ENCODE measurements around the gene TTC17.

GRCh38 chr11:43515090-43515489 is 156.4 kb downstream of the TTC17 start:
- TF ChIP-seq POLR2A (IDR thresholded peaks at IDR 0.05; ENCODE audit: low read depth, low read length) (no peak), MAFK (IDR thresholded peaks at IDR 0.05; ENCODE audit: low read depth, low read length) (no peak), CTCF (conservative IDR thresholded peaks at IDR 0.05; ENCODE audit: low read depth, low read length) (0 out of 2 replicates have a peak, but pooled peaks have one; percentile 10), FOS (IDR thresholded peaks at IDR 0.05; ENCODE audit: low read depth, low read length) (no peak), CEBPB (IDR thresholded peaks at IDR 0.05; ENCODE audit: low read depth, low read length) (no peak), BHLHE40 (IDR thresholded peaks at IDR 0.05; ENCODE audit: low read depth, low read length) (no peak)
